Motor neuron (in vitro differentiated cells): ENCODE measurements around the gene NECAB2. TPM values are rescaled to one million over a fixed set of nuclear protein-coding genes. Genes with fewer than 3 reads are reported as not detected.
A peak's percentile ranks its signal among the peaks of the same experiment; 100 is the strongest.

Experiments
- ATAC-seq, 8 experiments: fragments of 200-7000 bp; cut with Tn5 transposase; replicated peaks in 6 of 8; 2 replicates each; pipeline ENCODE4 v1.8.0; 2021; ENCODE audit warnings: mild to moderate bottlenecking in 8 of 8, moderate library complexity in 8 of 8
- H3K27ac ChIP-seq, 2 donors: fragments of 250-450 bp; sonication (Bioruptor Pico); 2 replicates each; pipeline ENCODE4 v1.9.0; 2021; ENCODE audit warnings: antibody characterized with exemption in 2 of 2, mild to moderate bottlenecking in 2 of 2, moderate library complexity in 1 of 2
- H3K4me1 ChIP-seq, 2 donors: fragments of 250-450 bp; sonication (Bioruptor Pico); replicated peaks in 1 of 2; 2 replicates each; pipeline ENCODE4 v1.6.1; 2021; ENCODE audit warnings: antibody characterized with exemption in 2 of 2, mild to moderate bottlenecking in 2 of 2, moderate library complexity in 1 of 2
- H3K4me3 ChIP-seq, 5 donors: fragments of 250-450 bp; sonication (Bioruptor Pico); 2 replicates each; pipeline ENCODE4 v1.9.0; 2021; ENCODE audit warnings: antibody characterized with exemption in 5 of 5, mild to moderate bottlenecking in 5 of 5, moderate library complexity in 4 of 5
- WGBS, 10 experiments: fragments of 450-650 bp; shearing (Covaris generic); methylation state at CpG; one replicate each; pipeline ENCODE4 v1.0.0; 2022; 5-methylcytosine and 5-hydroxymethylcytosine counted together
- in situ Hi-C, 9 experiments: fragments of 400-800 bp; cut with MboI; loops; one replicate each; pipeline ENCODE4 v1.15.0; 2021; ENCODE audit warnings: low sequenced_read_pairs in 9 of 9, low pct_unique_long_range_greater_than_20kb in 2 of 9; ENCODE audit not compliant: unreplicated experiment in 9 of 9
- total RNA-seq, 8 experiments: library from RNA; unstranded; fragments of 300-600 nt; gene quantifications; 2 replicates each; pipeline versions ENCODE4 v1.2.3 to v1.2.4, GENCODE V29; 2022

The NECAB2 gene
- total RNA-seq, 8 experiments from 2014 or later, result 0.63 to 23.4 (median 2.6) TPM

DNA sequence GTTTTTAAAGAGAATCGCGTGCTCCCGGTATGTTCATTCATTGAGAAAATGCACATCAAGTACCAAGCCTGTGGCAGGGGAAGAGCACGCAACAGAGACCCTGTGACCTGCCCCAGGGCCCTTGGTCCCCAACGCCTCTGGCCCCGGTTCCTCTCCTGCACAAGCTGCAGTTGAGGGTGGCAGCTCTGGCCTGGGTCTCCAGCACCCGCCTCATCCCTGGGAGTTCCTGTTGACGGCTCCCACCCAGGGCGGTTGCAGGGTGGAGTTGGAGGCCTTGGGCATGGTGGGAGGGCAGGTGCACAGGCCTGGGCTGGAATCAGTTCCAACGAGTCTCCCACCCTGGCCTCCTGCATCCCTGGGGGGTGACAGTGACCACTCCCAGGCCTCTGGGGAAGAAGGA lies 5.0 kb downstream of the NECAB2 start:
- in situ Hi-C loops, result loop anchor here in 3 of 9 experiments (25.0 kb wide), 1 partner anchor 89 kb away; no protein-coding TSS in a partner anchor
- Histone ChIP-seq H3K4me3 (no peak overlapping the region), H3K4me1 (peaks cover 6 to 22% of the 10 kb centered on the region in 2 donors), H3K27ac (no peak overlapping the region)
- WGBS, 10 experiments, result 33 to 100% (median 72%) methylated on average over 1 to 3 of the region's 10 CpGs; no CpG with 5 or more reads in 5 of the 10 experiments
- no peak for ATAC-seq

DNA sequence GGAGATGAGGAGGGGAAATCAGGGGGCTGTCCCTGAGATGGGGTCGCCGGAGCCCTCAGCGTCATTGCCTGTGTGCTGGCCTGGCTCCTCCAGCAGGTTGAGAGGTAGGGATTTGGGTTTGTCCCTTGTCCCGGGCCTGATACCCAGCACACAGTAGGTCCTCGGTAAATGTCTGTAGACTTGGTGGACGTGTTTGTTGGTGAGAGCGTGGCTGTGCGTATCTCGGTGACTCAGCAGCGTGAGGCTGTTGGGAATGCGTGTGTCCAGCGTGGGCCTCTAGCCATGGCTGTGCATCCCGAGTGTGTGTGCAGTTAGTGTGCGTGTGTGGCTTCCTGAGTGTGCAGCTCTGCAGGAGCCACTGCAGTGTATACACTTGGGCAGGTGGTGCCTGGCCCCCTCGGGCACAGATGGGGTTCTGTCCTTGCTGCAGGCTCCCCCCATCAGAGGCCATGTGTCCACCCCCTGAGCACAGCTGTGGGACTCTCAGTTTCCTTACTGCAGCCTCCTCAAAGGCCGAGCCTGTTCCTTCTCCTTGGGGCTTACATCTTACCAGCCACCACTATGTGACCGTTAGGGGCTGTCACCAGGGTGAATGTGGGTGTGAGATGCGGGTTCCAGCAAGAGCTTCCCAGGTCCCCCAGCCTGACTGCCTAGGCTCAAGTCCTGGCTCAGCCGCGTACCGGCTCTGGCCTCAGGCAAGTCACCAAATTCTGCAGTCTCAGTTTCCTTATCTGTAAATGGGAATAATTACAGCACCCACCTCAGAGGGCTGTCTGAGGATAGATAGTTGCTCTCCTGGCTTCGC lies 5.7 kb downstream of the NECAB2 start:
- in situ Hi-C loops, result loop anchor here in 3 of 9 experiments (25.0 kb wide), 1 partner anchor 89 kb away; no protein-coding TSS in a partner anchor
- 29 to 100% (median 62%) methylated on average over 1 to 7 of the region's 22 CpGs; no CpG with 5 or more reads in 2 of the 10 experiments for WGBS, 10 experiments

DNA sequence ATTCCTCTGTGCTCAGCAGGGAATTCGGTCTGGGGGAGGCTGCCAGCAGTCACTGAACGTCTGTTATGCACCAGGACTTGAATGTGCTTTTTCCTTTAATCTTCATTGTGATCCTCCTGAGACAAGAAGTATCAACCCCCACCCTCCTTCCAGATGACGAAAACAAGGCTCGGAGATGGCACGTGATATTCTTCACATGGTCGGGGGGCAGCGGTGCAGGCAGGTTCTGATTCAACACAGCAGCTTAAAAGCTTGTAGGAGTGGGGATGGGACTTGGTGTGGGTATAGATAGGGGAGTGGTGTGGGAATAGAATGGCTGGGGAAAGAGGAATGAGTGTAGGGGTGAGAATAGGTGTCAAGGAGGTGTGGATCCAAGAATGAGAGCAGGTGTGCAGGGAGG lies 6.4 kb downstream of the NECAB2 start:
- peaks cover 6 to 17% of the 10 kb centered on the region in 2 donors for H3K4me1 ChIP-seq
- H3K27ac ChIP-seq, result no peak overlapping the region
- WGBS, 10 experiments, result 10 to 80% (median 48%) methylated on average over 1 to 7 of the region's 7 CpGs; no CpG with 5 or more reads in 5 of the 10 experiments
- ATAC-seq, result peak in 5 of 8 experiments; percentile 7 to 57 (median 54)
- no peak overlapping the region for H3K4me3 ChIP-seq
- in situ Hi-C loops, result loop anchor here in 3 of 9 experiments (25.0 kb wide), 1 partner anchor 88 kb away; no protein-coding TSS in a partner anchor

More for the DNA sequence above, 5.7 kb downstream of the NECAB2 start:
- H3K4me3 ChIP-seq, result no peak overlapping the region
- peaks cover 6 to 22% of the 10 kb centered on the region in 2 donors for H3K4me1 ChIP-seq
- no peak overlapping the region for H3K27ac ChIP-seq
- no peak for ATAC-seq

DNA sequence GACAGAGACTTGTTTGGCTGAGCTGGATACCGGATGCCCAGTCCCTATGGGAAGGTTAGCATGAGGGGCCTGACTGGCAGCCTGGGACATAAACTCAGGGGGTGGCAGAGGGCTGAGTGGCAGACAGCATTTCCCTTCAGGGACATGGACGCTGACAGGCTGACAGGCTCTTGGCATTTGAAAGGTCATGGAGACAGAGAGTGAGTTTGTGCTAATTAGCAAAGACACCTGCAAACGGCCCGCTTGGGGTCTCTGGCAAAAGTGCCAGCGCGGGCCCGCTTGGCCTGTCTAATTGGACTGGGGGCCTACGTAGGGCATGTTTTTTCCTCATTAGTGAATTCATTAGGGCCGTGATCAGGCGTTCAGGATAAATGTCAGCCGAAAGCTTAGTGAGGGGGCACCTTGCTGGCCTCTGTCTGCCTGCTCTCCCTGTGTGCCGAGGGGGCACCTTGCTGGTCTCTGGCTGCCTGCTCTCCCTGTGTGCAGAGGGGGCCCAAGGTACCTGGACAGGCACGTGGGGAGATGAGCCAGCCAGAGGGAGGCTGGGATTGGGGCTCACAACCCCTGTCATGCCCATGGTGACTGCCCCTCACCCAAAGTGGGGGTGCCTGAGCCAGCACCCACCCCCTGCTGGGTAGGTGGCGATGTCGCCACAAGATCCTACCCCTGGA lies 7.7 kb downstream of the NECAB2 start:
- Histone ChIP-seq H3K4me1 (peaks cover 3 to 12% of the 10 kb centered on the region in 2 donors), H3K4me3 (no peak overlapping the region), H3K27ac (no peak overlapping the region)
- no peak for ATAC-seq
- 73 to 91% (median 79%) methylated on average over 2 to 7 of the region's 15 CpGs; no CpG with 5 or more reads in 6 of the 10 experiments for WGBS, 10 experiments
- in situ Hi-C loops, result no loop called here

DNA sequence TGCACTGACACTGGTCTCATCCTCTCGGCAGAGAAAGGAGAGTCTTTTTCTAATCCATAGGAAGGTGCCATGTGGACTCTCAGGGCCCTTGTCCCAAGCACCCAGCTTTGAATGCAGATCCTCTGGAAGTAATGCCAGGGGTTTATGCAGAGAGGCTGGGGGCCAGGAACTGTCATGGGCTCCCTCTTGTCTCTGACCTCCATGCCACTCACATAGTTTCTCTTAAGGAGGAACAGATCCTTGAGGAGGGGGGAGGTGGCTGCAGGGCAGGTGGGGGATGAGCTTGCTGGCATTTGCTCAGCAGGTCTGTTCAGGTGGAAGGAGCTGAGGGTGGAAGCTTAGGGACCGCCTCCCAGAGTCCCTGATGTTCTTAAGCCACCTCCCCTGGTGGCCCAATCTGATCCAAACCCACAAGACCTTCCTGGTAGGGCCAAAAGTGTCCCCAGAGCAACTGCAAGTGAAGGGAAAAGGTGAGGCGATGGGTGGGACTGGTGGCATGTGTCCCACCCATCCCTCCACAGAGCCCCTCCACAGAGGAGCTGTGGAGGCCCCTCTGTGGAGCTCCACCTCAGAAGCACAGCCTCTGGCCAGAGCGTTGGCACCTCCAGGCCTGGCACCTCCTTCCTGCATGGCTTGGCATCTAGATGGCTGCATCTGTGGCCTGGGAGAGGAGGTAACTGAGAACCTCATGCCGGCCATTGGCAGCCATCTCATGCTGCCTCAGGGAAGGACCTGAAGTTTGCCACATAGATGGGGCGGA lies 9.2 kb downstream of the NECAB2 start:
- WGBS, 10 experiments, result 20 to 100% (median 80%) methylated on average over 1 to 2 of the region's 6 CpGs; no CpG with 5 or more reads in 5 of the 10 experiments
- H3K27ac ChIP-seq, result no peak overlapping the region
- peaks cover 3 to 6% of the 10 kb centered on the region in 2 donors for H3K4me1 ChIP-seq
- H3K4me3 ChIP-seq, result no peak overlapping the region
- in situ Hi-C loops, result no loop called here
- no peak for ATAC-seq

DNA sequence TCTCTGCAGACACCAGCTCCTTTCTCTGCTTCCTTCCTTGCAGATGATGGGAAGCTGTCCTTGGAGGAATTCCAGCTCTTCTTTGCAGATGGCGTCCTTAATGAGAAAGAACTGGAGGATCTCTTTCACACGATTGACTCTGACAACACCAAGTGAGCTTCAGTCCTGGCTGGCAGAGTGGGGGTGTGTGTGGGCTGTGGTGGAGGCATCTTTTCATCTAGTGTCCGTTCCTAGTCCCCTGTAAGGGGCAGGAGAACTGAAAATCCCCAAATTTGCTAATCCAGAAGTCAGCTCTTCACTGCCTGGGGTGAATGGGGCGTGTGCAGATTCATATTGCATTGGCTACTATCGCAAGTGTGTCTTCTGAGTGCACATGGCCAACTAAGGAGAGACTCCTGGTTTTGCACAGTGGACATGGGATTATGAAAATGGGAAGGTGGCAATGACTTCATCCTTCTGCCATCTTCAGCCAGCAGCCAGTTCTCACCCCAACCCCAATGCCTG lies 10.4 kb downstream of the NECAB2 start:
- no peak overlapping the region for H3K4me3 ChIP-seq
- in situ Hi-C loops, result no loop called here
- ATAC-seq, result no peak
- peaks cover 3 to 6% of the 10 kb centered on the region in 2 donors for H3K4me1 ChIP-seq
- WGBS, 10 experiments, result 42 to 100% (median 93%) methylated on average over 1 to 5 of the region's 5 CpGs; no CpG with 5 or more reads in 3 of the 10 experiments
- no peak overlapping the region for H3K27ac ChIP-seq

DNA sequence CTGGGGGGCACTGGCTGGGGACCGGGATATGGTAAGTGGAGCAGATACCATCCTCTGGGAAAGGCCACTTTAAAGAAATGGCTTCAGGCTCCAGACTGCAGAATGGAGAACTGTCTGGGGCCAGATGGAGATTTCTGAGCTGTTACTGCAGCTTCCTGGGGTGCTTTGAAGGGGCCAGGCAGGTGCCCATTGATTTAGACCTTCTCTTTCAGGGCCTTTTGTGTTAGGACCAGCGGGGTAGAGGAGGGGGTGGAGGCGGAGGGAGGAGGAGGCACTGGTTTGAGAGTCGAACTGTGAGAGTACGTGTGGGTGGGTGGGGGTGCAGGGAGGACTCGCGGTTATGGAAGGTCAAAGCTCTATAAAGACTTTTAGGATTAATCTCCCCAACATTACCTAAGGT lies 11.4 kb downstream of the NECAB2 start:
- peaks cover 2 to 6% of the 10 kb centered on the region in 2 donors for H3K4me1 ChIP-seq
- ATAC-seq, result no peak
- H3K27ac ChIP-seq, result no peak overlapping the region
- H3K4me3 ChIP-seq, result no peak overlapping the region
- WGBS, 10 experiments, result 14 to 100% (median 86%) methylated on average over 1 of the region's 7 CpGs; no CpG with 5 or more reads in 7 of the 10 experiments
- in situ Hi-C loops, result no loop called here

DNA sequence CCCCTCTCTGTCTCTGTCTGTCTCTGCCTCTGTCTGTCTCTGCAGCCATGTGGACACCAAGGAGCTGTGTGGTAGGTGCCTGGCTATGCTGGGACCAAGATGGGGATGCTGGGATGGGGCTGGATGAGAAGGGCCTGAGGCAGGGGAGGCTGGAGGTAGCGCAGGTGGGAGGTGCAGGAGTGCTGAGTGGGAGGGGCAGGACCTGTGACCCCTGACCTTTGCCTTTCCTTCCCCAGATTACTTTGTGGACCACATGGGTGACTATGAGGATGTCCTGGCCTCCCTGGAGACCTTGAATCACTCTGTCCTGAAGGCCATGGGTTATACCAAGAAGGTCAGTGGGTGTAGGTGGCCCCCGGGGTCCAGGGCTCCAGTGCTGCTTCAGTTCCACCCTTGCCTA lies 12.8 kb downstream of the NECAB2 start:
- in situ Hi-C loops, result no loop called here
- WGBS, 10 experiments, result 100% methylated on average over 1 of the region's 2 CpGs; no CpG with 5 or more reads in 8 of the 10 experiments
- Histone ChIP-seq H3K27ac (no peak overlapping the region), H3K4me1 (peaks cover 0 to 6% of the 10 kb centered on the region in 2 donors), H3K4me3 (no peak overlapping the region)
- no peak for ATAC-seq

DNA sequence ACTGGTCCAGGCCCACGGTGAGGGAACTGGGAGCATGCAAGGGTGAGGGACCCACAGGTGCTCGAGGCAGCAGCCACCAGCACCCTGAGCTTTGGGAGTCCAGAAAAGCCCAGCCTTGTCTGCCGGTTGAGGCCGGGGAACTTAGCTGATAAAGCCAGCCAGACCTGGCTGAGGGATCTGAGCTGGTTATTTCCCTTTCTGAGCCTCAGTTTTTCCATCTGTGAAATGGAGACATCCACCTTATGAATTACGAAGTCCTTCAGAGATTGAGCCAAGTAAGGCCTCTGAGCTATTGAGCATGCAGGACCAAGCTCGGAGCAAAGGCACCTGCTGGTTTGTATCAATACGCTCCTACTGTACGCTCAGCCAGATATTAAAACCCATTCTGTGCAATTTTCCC lies 13.8 kb downstream of the NECAB2 start:
- Histone ChIP-seq H3K4me1 (peaks cover 0 to 6% of the 10 kb centered on the region in 2 donors), H3K27ac (no peak overlapping the region), H3K4me3 (no peak overlapping the region)
- in situ Hi-C loops, result no loop called here
- WGBS, 10 experiments, result 66 to 100% (median 96%) methylated on average over 3 to 5 of the region's 8 CpGs; no CpG with 5 or more reads in 3 of the 10 experiments
- ATAC-seq, result no peak

DNA sequence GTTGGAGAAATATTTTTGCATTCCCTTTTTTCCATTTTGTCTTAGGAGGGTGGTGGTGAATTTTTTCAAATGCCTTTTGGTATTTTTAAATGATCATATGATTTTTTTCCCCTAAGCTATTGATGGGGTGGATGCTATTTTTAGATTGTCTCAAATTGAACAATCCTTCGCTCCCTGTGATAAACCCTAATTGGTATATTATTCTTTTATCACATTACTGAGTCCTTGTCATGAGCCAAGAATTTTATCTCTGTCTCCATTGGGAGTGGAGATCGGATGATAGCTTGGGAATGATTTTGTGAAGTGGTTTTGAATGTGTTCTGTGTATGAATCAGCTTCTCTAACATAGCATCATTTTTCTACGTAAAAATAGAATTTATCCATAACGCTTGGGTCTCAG lies 15.4 kb downstream of the NECAB2 start:
- no peak for ATAC-seq
- in situ Hi-C loops, result no loop called here
- WGBS, 10 experiments, result 77 to 100% (median 90%) methylated on average over 2 to 4 of the region's 4 CpGs
- Histone ChIP-seq H3K27ac (no peak overlapping the region), H3K4me3 (no peak overlapping the region), H3K4me1 (peaks cover 0 to 6% of the 10 kb centered on the region in 2 donors)

DNA sequence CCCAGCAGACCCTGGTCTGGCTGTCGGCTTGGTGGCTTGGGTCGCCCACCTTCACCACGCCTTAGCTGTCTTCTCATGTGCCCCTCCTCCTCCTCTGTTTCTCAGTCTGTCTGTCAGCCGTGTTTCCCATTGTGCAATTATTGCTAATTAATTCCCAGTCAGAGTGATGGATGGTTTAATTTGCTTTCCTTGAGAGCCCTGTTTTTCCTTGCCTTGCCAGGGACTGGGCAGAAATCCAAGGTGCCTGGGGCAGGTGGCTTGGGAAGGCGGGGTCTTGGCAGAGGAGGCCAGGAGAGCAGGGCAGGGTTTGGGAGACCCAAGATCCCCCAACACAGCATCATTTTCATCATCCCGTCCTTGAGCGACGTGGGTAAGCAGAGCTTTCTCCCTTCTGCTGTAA lies 21.3 kb downstream of the NECAB2 start:
- 14 to 97% (median 75%) methylated on average over 1 to 7 of the region's 8 CpGs; no CpG with 5 or more reads in 3 of the 10 experiments for WGBS, 10 experiments
- ATAC-seq, result peak in 2 of 8 experiments; percentile 2 to 32
- in situ Hi-C loops, result no loop called here
- Histone ChIP-seq H3K4me3 (no peak overlapping the region), H3K4me1 (peaks cover 4 to 36% of the 10 kb centered on the region in 2 donors), H3K27ac (no peak overlapping the region)

DNA sequence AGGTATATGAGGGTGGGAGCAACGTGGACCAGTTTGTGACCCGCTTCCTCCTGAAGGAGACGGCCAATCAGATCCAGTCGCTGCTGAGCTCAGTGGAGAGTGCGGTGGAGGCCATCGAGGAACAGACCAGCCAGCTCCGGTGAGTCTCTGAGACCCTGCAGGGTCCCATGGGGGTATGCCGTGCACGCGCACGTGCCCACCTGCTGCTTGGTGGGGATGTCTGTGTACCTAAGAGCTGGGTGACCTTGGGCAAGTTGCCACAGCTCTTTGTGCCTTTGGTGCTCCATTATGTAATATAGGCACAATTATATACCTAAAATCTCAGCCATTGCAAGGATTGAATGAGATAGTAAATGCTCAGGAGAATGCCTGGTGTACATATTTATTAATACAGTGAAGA lies 22.4 kb downstream of the NECAB2 start:
- Histone ChIP-seq H3K4me1 (peaks cover 6 to 39% of the 10 kb centered on the region in 2 donors), H3K27ac (no peak overlapping the region), H3K4me3 (no peak overlapping the region)
- in situ Hi-C loops, result no loop called here
- ATAC-seq, result no peak
- 100% methylated on average over 2 to 6 of the region's 11 CpGs; no CpG with 5 or more reads in 7 of the 10 experiments for WGBS, 10 experiments
